Mucosa of rectum (tissue), 2 donors: ENCODE data around the gene CHRDL1.
"Not testable (repeated sequence)": the region's sequence is repeated elsewhere in the genome, so short reads cannot be mapped to it uniquely, and the experiment has no call there.

Experiments
- H3K27ac ChIP-seq, 2 donors: one replicate each; pipeline ENCODE4 v1.7.0; 2013; ENCODE audit warnings: inconsistent platforms in 2 of 2, low read depth in 2 of 2, low read length in 2 of 2
- H3K27me3 ChIP-seq, 2 donors: one replicate each; pipeline ENCODE4 v1.7.0; 2013; ENCODE audit warnings: low read length in 2 of 2; ENCODE audit not compliant: control insufficient read depth in 2 of 2, insufficient read depth in 2 of 2
- H3K36me3 ChIP-seq, 2 donors: one replicate each; pipeline ENCODE4 v1.7.0; 2013; ENCODE audit warnings: low read length in 2 of 2; ENCODE audit not compliant: control insufficient read depth in 2 of 2, insufficient read depth in 2 of 2
- H3K4me1 ChIP-seq, 2 donors: one replicate each; pipeline ENCODE4 v1.7.0; 2013; ENCODE audit warnings: low read length in 2 of 2, mild to moderate bottlenecking in 1 of 2; ENCODE audit not compliant: control insufficient read depth in 2 of 2, insufficient read depth in 2 of 2
- H3K4me3 ChIP-seq, 2 donors: one replicate each; pipeline ENCODE4 v1.7.0; 2013; ENCODE audit warnings: low read length in 2 of 2
- H3K9ac ChIP-seq, 2 donors: one replicate each; pipeline ENCODE4 v1.7.0; 2013; ENCODE audit warnings: low read length in 2 of 2, low read depth in 1 of 2, mild to moderate bottlenecking in 1 of 2
- H3K9me3 ChIP-seq, 2 donors: one replicate each; pipeline ENCODE4 v1.7.0; 2013; ENCODE audit warnings: low read length in 2 of 2; ENCODE audit not compliant: control insufficient read depth in 2 of 2
- donor health status: healthy.
- donor health status: Normal muscosa, but diverticular disease.

CHRDL1 gene

DNA sequence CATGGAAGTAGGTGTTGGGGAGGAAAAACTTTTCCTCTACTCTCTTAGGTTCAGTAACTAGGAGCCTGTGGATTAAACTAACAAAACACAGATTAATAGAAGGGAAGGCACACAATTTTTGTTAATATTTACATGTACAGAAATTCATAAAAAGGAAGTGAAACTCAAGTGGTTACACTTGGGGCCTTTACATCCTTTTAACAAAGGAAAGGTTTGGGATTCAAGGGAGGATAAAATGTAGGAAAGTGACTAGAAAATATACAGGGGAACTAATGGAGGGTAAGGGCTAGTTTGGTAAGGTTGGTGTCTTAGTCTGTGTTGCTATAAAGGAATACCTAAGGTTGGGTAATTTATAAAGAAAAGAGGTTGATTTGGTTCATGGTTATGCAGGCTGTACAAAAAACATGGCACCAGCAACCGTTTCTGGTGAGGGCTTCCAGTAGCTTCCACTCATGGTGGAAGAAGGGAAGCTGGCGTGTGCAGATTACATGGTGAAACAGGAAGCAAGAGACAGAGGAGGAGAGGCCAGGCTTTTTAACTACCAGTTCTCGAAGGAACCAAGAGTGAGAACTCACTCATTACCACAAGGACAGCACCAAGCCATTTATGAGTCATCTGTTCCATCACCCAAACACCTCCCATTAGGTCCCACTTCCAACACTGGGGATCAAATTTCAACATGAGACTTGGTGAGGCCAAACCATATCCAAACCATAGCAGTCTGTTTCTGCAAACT is 124.4 kb downstream of the CHRDL1 start:
- Histone ChIP-seq H3K36me3 (no peaks in the 10 kb centered on the region), H3K9ac (no peak overlapping the region), H3K9me3 (no peaks in the 10 kb centered on the region), H3K4me3 (no peak overlapping the region), H3K27me3 (no peaks in the 10 kb centered on the region), H3K4me1 (no peaks in the 10 kb centered on the region), H3K27ac (no peak overlapping the region)

DNA sequence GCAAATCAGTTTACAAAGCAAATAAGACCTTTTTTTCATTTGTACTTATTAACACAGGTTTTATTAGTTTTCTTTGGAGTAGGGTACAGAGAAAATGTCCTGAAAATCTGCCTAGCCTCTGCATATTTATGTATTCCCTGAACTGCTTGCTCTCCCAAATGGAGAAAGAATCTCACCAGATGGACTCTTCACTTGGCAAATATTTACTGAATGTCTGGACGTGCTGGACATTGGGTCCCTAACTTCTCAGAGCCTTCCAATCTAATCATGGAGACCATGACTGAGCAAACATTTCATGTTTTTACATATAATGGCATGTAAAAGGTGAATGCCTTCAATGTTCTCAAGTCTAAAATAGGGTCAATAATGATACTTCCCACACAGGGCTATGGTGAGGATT is 126.0 kb downstream of the CHRDL1 start:
- Histone ChIP-seq H3K27me3 (no peaks in the 10 kb centered on the region), H3K4me1 (no peaks in the 10 kb centered on the region), H3K4me3 (no peak overlapping the region), H3K9me3 (no peaks in the 10 kb centered on the region), H3K27ac (no peak overlapping the region), H3K36me3 (no peaks in the 10 kb centered on the region), H3K9ac (no peak overlapping the region)

DNA sequence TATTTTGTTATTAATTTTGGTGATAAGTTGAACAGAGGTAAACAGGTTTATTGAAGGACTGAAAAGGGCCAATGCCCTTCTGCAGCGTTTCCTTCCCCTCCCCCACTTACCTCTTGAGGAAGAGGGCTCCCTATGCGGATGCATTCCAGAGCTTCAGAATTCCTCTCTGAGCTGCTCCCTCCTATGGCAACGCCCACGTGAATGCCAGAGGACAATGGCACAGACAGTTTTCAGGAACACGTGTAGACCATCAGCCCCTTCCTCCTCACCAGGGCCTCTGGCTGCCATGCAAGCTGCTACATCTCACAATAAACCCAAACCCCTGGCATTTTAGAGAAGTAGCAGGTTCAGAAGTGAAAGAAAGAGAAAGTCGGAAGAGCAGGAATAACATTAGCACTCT is 127.9 kb downstream of the CHRDL1 start:
- no peaks in the 10 kb centered on the region for H3K27me3 ChIP-seq
- H3K27ac ChIP-seq, result no peak overlapping the region

DNA sequence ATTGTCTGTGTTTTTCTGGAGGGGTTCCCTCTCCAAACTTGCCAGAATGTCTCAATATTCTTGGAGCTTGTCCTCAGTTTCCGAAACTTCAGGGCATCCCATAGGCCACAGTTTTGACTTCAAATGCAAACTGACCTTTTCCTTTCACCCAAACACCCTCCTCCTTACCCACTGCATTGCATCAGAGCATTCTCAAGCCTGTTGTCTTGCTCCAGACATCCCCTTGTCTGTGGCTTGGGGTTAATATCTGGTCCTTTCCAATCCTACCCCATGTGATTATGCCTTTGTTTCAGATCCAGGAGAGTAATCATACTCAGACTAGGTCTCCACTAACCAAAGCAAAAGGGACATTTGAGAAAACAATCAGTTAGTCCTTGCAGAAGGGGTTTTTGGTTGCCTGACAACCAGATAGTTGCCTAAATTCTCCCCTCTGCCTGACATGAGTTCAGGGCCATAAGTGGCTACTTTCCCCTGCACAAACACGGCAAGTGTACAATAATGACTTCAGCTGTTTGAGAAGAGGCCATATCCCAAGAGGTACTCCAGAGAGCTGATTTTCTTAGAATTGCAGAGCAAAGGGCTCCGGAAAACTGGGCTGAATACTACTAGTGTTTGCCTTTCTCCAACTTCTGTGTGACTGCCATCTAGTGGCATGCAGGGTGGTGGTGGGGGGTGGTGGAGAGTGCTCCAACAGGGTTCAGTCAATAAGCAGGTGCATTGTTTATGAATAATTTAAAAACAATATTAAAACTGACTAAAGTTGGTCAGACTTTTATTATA is 130.2 kb downstream of the CHRDL1 start:
- H3K4me3 ChIP-seq, result no peak overlapping the region

More for the DNA sequence above, 127.9 kb downstream of the CHRDL1 start:
- H3K4me1 ChIP-seq, result no peaks in the 10 kb centered on the region
- H3K9me3 ChIP-seq, result no peaks in the 10 kb centered on the region
- no peaks in the 10 kb centered on the region for H3K36me3 ChIP-seq
- no peak overlapping the region for H3K9ac ChIP-seq
- H3K4me3 ChIP-seq, result no peak overlapping the region

DNA sequence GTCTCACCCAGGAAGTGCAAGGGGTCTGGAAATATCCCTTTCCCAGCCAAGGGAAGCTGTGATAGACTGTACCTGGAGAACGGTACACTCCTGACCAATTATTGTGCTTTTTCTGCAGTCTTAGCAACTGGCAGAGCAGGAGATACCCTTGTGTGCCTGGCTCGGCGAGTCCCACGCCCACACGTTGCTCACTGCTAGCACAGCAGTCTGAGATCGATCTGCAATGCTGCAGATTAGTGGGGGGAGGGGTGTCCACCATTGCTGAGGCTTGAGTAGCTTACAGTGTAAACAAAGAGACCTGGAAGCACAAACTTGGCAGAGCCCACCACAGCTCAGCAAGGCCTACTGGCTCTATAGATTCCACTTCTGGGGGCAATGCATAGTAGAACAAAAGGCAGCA is 138.5 kb downstream of the CHRDL1 start:
- no peaks in the 10 kb centered on the region for H3K27me3 ChIP-seq
- no peak overlapping the region for H3K27ac ChIP-seq
- H3K9me3 ChIP-seq, result no peaks in the 10 kb centered on the region
- H3K9ac ChIP-seq, result no peak overlapping the region
- no peaks in the 10 kb centered on the region for H3K36me3 ChIP-seq
- H3K4me3 ChIP-seq, result no peak overlapping the region
- no peaks in the 10 kb centered on the region for H3K4me1 ChIP-seq

More for the DNA sequence above, 130.2 kb downstream of the CHRDL1 start:
- Histone ChIP-seq H3K27ac (no peak overlapping the region), H3K9me3 (no peaks in the 10 kb centered on the region), H3K9ac (no peak overlapping the region), H3K36me3 (no peaks in the 10 kb centered on the region), H3K4me1 (no peaks in the 10 kb centered on the region), H3K27me3 (no peaks in the 10 kb centered on the region)

DNA sequence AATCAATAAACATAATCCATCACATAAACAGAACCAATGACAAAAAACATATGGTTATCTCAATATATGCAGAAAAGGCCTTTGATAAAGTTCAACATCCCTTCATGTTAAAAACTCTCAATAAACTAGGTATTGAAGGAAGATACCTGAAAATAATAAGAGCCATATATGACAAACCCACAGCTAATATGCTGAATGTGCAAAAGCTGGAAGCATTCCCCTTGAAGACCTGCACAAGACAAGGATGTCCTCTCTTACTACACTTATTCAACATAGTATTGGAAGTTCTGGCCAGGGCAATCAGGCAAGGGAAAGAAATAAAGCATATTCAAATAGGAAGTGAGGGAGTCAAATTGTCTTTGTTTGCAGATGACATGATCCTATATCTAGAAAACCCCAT is 141.3 kb downstream of the CHRDL1 start:
- not testable (repeated sequence) for H3K9me3 ChIP-seq, H3K27ac ChIP-seq, H3K36me3 ChIP-seq, H3K27me3 ChIP-seq, H3K4me3 ChIP-seq, H3K9ac ChIP-seq, H3K4me1 ChIP-seq

DNA sequence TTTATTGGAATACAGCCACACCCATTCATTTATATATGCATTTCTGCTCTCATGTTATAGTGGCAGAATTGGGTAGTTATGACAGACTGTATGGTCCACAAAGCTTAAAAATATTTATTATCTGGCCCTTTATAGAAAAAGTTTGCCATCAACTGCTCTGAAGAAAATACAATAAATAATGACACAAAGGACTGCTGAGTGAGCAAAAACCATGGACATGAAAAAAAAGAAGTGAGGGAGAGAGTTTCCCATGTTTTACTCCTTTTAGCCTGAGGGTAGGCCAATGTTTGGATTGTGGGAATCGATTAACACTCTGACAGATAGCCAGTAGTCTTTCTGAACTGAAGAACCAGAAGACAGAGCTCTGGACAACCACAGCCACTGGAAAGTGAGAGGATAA is 149.2 kb downstream of the CHRDL1 start:
- Histone ChIP-seq H3K27me3 (no peaks in the 10 kb centered on the region), H3K4me3 (no peak overlapping the region), H3K9me3 (no peaks in the 10 kb centered on the region), H3K27ac (no peak overlapping the region), H3K9ac (no peak overlapping the region), H3K36me3 (no peaks in the 10 kb centered on the region), H3K4me1 (no peaks in the 10 kb centered on the region)
